ENCODE measurements around the gene NMUR1.

- no peak for TF ChIP-seq CTCF (IDR thresholded peaks at IDR 0.05)
- TF ChIP-seq POLR2A (IDR thresholded peaks at IDR 0.05), result no peak
Measured at GRCh38 chr2:231531883-231532755, 1.9 kb upstream of the NMUR1 start.

All from uterus (tissue), 2 donors.